HEK293 (cell line): Measurements from ENCODE around the gene NKG7.

Experiments
- CTCF ChIP-seq: fragments of 450-650 bp; formaldehyde crosslinking; IDR thresholded peaks from 2 replicates; pipeline ENCODE4 v1.5.1; 2016; ENCODE audit warnings: missing biosample characterization, missing genetic modification characterization
- PATZ1 ChIP-seq: fragments of 450-650 bp; formaldehyde crosslinking; IDR thresholded peaks from 2 replicates; pipeline ENCODE4 v1.5.1; 2016; ENCODE audit warnings: missing biosample characterization, missing genetic modification characterization
- PRDM10 ChIP-seq: fragments of 450-650 bp; formaldehyde crosslinking; IDR thresholded peaks from 2 replicates; pipeline ENCODE4 v1.5.1; 2016; ENCODE audit warnings: missing biosample characterization, missing genetic modification characterization
- TF ChIP-seq, protein P1 (sequence below): fragments of 450-650 bp; formaldehyde crosslinking; IDR thresholded peaks from 2 replicates; pipeline ENCODE4 v1.5.1; 2016; ENCODE audit warnings: missing biosample characterization, missing genetic modification characterization, low read depth
- TF ChIP-seq, protein P2 (sequence below): fragments of 450-650 bp; formaldehyde crosslinking; IDR thresholded peaks from 2 replicates; pipeline ENCODE4 v1.5.1; 2016; ENCODE audit warnings: missing biosample characterization, missing genetic modification characterization, borderline replicate concordance
- TF ChIP-seq, protein P3 (sequence below): sonication (generic); formaldehyde crosslinking; IDR thresholded peaks from 2 replicates; pipeline ENCODE4 v1.8.1; 2022; ENCODE audit warnings: mild to moderate bottlenecking, moderate library complexity, missing genetic modification reagents

DNA sequence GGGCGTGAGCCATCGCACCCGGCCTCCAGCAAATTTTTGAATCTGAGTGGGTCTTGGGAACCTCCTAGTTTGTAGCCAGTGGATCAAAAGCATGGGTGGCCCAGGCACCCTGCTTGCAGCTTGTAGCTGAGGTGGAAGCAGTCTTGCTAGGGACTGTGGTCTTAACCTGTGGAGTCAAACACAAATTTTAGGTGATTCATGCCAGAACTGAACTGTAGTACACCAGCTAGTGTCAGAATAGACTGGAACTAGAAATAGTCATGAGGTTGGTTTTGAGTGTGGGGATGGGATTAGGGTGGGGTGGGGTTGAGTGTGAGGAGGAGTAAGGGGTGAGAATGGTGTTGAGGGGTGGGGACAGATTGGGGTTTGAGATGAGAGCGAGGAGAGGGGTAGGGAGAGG lies 9.6 kb upstream of the NKG7 start:
- TF ChIP-seq CTCF (tag by site-specific recombination) (no peak), PATZ1 (tag by site-specific recombination) (no peak), PRDM10 (tag by site-specific recombination) (no peak)
- TF ChIP-seq, protein P1, sequence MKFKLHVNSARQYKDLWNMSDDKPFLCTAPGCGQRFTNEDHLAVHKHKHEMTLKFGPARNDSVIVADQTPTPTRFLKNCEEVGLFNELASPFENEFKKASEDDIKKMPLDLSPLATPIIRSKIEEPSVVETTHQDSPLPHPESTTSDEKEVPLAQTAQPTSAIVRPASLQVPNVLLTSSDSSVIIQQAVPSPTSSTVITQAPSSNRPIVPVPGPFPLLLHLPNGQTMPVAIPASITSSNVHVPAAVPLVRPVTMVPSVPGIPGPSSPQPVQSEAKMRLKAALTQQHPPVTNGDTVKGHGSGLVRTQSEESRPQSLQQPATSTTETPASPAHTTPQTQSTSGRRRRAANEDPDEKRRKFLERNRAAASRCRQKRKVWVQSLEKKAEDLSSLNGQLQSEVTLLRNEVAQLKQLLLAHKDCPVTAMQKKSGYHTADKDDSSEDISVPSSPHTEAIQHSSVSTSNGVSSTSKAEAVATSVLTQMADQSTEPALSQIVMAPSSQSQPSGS (tag by site-specific recombination) = no peak
- TF ChIP-seq, protein P2, sequence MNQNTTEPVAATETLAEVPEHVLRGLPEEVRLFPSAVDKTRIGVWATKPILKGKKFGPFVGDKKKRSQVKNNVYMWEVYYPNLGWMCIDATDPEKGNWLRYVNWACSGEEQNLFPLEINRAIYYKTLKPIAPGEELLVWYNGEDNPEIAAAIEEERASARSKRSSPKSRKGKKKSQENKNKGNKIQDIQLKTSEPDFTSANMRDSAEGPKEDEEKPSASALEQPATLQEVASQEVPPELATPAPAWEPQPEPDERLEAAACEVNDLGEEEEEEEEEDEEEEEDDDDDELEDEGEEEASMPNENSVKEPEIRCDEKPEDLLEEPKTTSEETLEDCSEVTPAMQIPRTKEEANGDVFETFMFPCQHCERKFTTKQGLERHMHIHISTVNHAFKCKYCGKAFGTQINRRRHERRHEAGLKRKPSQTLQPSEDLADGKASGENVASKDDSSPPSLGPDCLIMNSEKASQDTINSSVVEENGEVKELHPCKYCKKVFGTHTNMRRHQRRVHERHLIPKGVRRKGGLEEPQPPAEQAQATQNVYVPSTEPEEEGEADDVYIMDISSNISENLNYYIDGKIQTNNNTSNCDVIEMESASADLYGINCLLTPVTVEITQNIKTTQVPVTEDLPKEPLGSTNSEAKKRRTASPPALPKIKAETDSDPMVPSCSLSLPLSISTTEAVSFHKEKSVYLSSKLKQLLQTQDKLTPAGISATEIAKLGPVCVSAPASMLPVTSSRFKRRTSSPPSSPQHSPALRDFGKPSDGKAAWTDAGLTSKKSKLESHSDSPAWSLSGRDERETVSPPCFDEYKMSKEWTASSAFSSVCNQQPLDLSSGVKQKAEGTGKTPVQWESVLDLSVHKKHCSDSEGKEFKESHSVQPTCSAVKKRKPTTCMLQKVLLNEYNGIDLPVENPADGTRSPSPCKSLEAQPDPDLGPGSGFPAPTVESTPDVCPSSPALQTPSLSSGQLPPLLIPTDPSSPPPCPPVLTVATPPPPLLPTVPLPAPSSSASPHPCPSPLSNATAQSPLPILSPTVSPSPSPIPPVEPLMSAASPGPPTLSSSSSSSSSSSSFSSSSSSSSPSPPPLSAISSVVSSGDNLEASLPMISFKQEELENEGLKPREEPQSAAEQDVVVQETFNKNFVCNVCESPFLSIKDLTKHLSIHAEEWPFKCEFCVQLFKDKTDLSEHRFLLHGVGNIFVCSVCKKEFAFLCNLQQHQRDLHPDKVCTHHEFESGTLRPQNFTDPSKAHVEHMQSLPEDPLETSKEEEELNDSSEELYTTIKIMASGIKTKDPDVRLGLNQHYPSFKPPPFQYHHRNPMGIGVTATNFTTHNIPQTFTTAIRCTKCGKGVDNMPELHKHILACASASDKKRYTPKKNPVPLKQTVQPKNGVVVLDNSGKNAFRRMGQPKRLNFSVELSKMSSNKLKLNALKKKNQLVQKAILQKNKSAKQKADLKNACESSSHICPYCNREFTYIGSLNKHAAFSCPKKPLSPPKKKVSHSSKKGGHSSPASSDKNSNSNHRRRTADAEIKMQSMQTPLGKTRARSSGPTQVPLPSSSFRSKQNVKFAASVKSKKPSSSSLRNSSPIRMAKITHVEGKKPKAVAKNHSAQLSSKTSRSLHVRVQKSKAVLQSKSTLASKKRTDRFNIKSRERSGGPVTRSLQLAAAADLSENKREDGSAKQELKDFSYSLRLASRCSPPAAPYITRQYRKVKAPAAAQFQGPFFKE = no peak
- TF ChIP-seq, protein P3, sequence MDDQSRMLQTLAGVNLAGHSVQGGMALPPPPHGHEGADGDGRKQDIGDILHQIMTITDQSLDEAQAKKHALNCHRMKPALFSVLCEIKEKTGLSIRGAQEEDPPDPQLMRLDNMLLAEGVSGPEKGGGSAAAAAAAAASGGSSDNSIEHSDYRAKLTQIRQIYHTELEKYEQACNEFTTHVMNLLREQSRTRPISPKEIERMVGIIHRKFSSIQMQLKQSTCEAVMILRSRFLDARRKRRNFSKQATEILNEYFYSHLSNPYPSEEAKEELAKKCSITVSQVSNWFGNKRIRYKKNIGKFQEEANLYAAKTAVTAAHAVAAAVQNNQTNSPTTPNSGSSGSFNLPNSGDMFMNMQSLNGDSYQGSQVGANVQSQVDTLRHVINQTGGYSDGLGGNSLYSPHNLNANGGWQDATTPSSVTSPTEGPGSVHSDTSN = no peak
